Left forelimb (tissue), 1 donor: Measurements from ENCODE around the gene SLC10A6.

Experiments
- DNase-seq: peaks from one replicate; pipeline ENCODE4 v3.0.0-alpha.2; 2018; ENCODE audit warnings: low spot score

The SLC10A6 gene

DNA sequence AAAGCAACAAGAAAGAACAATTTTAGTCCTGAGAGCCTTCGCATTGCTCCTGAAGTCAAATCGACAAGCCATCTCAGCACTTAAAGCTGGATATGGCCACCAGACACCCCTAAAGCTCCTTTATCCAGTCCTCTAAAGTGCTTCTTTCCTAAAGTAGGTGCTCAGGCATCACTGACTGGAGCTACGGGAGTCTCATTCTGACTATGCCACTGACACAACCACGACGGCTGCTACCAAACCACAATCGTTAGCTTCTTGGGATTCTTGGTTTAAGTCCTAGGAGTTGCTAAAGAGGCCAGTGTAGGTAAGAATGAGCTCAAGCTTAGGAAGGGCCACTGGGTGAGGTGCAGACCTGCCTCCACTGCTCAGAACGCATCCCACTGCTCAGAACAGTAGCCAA lies 1.0 kb downstream of the SLC10A6 start:
- no peak for DNase-seq

DNA sequence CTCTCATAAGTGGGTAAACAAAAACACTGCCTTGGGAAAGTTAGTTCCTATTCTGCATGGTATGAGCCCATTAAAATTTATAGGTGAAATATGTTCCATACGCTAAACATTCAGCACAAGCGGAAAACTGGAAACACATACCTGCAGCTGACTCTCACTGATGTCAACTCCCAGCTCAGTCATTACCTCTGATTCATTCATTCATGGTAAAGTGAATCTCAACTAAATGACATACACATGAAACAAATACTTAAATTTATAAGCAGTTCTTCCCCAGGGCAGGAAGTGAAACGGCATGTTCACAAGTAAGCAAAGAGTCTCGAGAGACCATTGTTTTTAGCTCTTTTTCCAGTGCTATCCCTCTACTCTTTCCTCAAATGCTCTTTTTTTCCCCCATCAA lies 1.6 kb downstream of the SLC10A6 start:
- no peak for DNase-seq

DNA sequence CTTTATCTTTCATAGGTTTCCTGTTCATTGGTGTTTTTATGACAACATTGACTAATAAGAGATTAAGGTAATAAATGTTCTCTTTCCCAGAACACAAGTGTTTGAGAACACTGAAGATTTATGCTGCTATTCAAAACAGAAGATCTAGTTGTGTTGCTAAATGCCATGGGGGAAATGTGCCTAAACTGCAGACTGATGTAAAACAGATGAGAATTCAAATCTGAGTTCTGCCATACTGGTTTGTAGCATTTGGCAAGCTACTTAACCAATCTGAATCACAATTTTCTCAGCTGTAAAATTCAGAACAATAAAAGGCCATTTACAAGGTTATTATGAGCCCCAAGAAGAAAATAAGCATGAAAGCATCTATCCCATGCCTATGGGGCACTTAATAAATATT lies 2.3 kb downstream of the SLC10A6 start:
- DNase-seq = no peak

DNA sequence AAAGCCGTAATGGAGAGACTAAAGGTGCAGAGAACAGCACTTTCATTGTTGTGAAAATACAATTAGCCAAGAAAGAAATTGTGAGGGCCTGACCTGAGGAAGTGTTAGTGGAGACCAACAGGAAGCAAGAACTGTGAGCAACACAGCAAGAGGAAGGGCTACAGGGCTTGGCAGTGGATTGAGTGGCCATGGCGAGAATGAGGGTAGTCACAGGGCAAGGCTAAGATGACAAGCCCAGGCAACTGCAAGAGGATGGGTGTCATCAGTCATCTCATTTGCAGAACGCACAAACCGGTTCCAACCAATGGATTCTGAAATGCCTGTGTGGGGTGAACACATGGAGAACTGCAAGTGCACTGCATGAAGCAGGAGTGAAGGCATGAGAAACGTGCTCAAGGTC lies 3.6 kb downstream of the SLC10A6 start:
- DNase-seq = no peak

DNA sequence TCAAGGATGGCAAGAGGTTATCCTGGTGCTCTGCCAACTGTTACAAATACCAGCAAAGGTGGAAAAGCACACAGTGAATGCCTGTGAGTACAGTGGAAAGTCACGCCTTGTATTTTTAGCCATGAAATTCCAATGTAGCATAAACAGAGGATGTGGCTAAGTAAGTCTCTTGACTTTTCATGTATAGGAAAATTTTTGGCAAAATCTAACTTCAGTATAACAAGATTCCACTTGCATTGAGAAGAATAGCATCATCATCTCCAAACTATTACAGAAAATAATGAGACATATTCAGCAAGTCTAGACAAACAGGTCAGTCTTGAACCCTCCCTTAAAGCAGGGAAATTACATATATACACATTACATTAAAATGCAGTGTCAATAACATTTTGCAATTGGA lies 7.9 kb downstream of the SLC10A6 start:
- DNase-seq = no peak

DNA sequence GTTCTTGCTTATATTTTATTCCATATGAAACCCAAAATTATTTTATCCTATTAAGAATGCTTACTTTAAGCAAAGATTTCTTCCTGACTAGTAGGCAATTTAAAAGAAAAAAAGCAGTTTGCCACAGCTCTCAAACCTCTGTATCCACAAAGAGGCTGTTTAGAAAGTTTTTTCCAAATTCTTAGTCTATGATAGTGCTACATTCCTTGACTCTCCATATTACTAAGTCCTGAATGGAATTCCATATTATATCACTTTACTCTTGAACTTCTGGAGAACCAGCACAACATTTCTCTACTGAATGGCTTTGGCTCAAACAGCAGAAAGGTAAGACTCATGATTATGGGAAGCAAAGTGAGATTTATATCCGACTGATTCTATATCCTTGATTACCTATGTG lies 8.3 kb downstream of the SLC10A6 start:
- DNase-seq = no peak

DNA sequence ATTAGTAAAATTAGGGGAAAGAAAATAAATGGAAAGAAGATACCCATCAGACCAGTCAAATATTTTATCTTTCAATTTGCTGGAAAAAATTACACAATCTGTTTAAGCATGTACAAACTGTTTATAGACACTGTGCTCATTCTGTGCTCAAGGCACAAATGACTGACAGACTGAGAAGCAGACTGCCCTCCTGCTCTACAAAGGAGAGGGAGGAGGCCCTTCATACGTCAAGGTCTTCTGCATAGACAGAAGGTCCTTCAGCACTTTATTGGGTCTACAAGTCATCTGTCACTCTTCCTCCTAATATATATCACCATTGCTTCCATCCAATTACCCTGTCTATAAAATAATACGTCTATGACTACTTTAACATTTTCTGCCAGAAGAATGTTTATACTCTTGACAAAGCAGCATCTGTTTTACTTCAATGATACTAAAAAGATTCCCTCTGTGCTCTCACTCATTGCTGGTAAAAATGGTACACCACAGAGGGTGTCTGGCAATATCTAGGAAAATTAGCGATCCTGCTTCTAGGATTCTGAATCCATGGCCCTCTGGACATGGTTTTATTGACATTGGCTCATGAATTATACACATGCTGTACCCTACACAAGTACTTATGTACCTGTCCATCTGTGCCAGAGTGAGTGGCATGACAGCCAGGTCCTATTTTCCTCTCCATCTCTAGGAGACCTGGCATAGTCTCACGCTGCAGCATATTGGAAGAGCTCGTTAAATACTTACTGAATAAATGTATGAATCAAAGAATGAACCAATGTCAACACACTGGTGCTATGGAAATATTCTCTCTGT lies 11.3 kb downstream of the SLC10A6 start:
- DNase-seq = no peak

DNA sequence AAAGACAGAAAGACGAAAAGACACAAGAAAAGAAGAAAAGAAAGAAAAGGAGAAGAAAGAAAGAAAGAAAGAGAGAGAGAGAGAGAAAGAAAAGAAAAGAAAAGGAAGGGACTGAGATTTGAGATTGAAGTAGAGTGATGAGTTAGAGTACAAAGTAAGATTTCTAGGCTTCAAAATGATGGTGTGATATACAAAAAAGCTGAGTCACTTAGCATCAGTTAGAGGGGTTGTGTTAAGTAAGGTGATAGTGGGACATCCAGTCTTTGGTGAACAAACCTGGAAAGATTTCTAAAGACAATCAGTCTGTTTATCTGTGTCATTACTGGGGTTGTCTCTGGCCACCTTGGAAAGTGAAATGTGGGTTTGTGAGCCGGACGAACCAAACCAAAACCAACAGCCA lies 13.5 kb downstream of the SLC10A6 start:
- DNase-seq = no peak

DNA sequence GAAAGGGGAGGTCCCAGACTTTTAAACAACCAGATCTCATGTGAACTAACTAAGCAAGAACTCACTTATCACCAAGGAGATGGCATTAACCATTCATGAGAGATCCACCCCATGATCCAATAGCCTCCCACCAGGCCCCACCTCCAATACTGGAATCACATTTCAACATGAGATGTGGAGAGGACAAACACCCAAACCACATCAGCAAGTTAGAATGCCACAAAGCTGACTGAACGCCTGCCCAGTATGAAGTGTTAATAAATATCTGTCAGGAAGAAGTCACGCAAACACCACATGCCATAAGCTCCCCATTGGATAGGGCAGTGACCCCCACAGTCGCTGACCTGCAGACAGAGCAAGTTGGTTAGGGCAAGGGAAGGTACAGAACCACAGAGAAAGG lies 14.3 kb downstream of the SLC10A6 start:
- no peak for DNase-seq

DNA sequence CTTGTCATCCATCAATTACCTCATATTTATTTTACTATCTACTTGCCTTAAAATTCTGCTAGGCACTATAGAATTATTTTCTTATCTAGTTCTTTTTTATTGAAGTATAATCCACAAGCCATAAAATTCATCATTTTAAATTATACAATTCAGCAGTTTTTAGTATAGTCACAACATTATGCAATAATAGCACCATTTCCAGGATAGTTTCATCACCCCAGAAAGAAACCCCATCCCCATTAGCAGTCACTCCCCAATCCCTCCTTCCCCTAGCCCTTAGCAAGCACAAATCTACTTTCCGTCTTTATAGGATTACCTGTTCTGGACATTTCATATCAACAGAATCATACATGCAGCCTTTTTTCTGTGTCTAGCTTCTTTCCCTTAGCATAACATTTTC lies 15.6 kb downstream of the SLC10A6 start:
- no peak for DNase-seq

DNA sequence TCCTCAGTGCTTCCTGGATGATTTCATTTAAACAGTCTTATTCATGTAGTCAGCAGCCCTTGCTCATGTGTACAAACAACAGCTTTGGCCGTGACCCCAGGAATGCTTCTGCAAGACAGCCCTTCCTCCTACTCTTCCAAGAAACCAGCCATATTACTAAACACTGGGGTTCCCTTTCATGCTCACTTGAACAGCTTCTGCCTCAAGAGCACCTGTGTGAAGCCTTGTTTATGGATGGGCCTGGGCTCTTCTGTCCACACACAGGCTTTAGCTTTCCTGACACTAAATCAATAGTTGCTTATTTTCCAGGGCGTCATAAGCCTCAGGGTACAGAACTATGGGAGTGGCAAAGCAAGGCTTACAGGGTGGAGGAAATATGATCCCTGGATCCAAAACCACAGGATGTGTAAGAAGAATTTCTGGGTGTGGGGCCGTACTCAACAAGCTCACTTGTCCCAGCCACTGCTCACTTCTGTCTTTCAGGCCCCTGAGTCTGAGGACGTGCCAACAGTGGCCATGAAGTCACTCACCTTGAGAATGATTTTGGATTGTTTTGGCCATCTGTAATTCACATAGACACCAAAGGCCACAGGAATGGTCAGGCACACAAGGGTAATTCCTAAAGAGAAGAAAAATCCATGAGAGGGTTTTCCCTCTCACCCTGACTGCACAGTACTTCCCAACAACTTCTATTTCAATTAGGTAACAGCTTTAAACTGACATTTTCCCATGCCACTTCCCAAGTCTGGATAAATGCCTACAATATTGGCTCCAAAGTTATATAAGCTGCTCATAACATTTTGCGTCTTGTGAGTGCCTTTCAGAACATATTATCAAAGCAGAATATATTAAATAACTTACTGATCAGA lies 17.7 kb downstream of the SLC10A6 start:
- DNase-seq = no peak

DNA sequence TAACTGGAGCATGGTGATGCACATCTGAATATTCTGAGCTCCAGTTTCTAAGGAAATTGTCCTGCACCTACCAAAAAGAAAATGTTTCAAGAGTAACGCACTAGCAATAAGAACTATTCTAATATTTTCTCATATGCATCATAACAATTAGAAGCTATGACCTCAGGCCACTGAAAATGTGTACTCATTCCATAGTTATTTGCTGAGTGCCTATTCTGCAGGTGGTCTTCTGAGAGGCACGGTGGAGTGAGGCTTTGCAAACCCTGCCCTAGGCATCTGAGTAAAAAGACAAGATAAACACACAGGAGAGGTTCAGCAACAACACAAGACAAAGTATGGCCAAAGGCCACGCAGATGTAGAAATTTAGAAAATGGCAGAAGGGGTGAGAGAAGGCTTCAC lies 23.7 kb downstream of the SLC10A6 start:
- DNase-seq = no peak

DNA sequence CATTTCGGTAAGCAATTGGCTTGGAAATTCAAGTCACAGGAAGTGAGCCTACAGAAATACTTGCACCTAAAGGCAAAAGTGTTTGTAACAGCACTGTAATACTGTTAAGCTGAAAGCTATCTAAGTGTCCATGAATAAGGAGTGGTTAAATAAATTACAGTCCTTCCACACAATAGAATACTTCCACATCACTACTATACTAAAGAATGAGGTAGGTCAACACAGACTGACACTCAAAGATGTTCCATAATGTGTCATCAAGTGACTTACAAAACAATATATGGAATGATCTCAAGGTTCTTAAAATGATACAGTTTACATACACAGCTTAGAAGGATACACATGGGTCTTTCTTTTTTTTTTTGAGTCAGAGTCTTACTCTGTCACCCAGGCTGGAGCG lies 27.0 kb downstream of the SLC10A6 start:
- DNase-seq = no peak

DNA sequence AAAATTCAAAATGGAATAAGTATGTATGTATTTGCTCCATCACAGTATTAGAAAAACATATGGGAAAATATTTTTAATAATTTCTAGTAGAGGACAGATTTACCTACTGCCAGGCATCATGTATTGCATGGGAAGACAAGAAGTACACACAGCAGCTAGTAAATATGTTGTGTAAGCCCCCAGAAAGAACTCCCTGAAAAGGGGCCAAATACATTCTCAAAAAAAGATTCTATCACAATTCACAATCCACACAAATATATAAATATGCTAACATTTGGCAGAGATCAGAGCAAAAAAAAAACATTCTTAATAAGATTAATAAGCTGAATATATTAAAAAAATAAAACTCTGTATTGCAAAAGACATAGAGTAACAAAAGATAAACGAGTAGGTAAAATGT lies 28.0 kb downstream of the SLC10A6 start:
- no peak for DNase-seq

DNA sequence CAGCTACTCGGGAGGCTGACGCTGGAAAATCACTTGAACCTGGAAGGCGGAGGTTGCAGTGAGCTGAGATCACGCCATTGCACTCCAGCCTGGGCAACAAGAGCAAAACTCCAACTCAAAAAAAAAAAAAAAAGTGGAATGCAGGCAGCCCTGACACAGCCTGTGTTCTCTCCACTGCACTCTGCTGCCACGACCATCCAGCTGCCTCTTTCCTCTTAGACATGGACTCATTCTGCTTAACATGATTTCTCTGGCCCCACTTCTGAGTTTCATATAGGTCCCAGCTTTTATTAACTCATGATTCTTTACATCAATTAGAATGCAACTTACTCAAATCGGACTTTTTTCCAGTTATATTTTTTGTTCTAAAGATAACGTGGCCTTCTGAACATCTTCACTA lies 29.6 kb downstream of the SLC10A6 start:
- DNase-seq = no peak

DNA sequence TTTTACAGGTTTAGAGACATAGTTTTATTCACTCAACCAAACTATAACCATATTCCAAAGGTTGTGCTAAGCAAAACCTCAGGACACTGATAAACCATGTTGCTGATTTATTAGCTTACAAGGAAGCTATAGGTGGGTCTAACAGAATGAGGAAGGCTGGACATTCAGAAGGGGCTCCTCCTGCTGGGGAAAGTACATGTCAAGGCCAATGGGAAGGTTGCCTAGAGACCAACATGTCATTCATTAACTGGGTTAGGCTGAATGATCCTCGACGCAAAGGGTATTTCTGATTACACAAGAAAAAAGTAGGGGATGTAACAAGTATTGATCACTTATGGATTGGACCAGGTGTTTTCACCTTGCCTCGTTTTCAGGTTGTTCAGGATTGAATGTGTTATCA lies 30.3 kb downstream of the SLC10A6 start:
- no peak for DNase-seq

DNA sequence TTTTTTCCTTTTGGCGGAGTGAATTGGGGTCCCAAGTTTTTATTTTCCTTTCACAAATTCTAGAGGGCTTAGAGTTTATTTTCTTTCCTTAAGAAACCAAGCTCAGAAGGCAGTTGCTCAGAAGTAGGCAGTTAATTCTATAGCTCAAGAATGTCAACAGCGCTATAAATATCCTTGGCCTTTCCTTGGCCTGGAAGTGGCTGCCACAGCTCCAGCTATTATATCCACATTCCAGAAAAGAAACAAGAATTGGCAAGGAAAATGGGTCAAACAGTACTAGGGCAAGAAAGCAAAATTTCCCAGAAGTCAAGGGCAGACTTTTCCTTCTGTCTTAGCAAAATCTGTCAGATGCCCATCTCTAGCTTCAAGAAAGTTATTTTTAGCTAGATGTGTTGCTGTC lies 31.0 kb downstream of the SLC10A6 start:
- DNase-seq = no peak

DNA sequence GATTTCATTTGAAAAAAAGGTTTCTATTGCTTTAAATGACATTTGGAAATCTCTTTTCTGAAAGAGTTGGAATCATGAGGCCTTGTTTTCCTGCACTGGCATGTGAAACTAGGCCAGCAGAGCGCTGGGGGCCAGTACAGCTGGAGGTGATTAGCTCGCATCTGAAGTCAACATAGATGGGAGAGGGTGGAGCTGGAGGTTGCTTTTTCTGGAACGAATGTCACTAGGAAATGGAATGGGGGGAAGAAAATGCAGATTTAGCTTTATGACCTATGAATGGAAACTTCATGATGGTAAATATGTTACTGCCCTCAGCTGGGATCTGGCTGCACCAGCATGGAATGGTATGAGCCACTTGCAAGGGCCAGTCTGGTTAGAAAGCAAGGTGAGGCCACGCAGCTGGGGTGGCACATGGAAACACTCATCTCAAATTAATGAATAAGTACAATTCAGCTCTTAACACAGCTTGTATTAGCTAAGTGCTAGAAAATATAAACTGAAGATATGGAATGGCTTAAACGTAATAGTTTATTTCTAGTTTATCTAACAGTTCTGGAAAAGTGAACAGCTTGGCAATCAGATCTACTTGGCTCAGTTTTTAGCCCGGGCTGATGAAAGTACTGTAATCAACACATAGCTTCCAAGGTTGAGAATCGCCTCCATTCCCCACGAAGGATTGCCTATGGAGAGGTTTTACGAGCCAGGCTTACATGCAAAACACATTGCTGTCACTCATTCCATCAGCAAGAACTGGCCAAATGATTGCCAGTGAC lies 32.5 kb downstream of the SLC10A6 start:
- DNase-seq = peak; percentile 68

DNA sequence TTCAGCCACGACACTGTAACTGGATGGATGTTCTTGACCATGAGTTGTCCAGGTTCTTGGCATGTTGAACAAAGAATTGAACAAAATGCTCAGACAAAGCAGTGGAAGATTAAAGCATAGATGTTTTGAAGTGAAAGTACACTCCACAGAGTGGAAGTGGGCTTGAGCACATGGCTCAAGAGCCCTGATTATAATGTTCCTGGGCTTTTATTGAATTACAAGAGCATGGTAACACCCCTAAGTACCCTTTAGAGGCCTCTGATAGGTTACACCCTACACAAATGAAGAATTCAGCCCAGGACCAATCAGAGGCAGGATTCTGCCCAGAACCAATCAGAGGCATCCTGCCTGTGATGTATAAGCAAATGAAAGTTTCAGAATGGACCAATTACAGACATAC lies 33.5 kb downstream of the SLC10A6 start:
- DNase-seq = no peak

DNA sequence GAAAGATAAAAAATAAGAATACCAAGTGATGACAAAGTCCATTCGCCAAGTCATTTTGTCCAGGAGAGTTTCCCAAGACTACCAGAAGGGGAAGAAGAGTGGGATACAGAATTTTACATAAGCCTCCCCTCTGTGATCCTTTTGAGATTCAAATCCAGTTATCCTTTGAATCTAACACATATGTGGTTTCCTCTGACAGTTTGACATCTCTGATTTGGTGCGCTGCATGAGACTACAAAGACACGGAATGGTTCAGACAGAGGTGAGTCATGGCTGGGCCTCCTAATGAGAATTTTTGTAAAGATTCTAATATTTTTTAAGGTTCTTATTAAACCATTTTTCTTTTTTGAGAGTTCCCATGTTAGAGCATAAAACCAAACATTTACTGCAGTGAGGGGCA lies 38.3 kb downstream of the SLC10A6 start:
- no peak for DNase-seq

DNA sequence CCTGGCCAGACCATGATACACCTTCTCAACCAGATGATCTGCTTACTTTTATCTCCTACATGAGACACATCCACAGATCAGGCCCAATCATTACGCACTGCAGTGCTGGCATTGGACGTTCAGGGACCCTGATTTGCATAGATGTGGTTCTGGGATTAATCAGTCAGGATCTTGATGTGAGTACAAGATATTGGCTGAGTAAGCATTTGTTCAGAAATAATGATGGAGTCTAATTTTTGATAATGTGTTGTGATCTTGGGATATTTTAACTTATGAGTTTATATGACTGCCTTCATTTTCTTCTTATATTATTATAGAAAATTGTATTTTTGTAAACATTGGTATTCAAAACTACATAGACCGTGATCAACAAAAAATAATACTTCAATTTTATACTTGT lies 39.4 kb downstream of the SLC10A6 start:
- DNase-seq = no peak

DNA sequence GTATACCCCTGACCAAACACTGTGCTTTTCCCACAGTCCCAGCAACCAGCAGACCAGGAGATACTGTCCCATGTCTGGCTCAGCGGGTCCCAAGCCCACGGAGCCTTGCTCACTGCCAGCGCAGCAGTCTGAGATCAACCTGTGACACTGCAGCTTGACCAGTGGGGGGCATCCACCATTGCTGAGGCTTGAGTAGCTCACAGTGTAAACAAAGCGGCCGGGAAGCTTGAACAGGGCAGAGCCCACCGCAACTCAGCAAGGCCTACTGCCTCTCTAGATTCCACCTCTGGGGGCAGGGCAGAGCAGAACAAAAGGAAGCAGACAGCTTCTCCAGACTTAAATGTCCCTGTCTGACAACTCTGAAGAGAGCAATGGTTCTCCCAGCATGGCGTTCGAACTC lies 58.1 kb downstream of the SLC10A6 start:
- no peak for DNase-seq

DNA sequence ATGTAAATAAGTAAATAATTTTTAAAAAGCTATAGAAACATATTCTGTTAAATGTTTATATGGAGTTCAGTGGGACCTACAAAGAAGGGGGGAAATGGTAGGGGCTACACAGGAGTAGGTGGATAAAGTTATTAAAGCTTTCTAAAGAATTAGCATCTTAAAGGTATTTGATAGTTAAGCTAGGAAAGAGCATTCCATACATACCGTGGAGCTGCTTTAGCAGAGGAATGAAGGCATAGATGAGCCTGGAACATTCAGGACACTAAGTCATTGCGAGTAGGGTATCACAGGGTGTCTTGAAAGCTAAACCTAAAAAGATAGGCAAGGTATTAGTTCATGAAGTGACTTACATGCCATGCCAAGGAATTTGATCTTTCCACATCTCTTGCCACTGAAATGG lies 60.4 kb downstream of the SLC10A6 start:
- DNase-seq = no peak
